ENCODE data around the gene FRMD4B.

The FRMD4B gene

DNA sequence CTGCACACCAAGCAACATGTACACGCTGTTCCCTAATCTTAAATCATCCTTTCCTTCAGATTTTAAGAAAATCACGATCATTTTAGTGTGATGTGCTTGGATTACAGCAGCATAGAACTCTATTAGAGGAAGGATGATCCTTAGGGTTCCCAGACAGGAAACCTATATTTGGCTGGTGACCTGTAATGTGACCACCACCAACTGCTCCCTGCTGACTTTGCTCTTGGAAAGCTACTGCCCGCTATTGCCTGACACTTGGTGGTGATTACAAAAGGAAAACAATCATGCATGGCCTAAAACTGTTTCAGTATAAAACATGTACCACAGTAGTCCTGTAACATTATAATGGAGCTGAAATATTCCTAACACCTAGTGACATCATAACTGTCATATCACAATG is 236.3 kb downstream of the FRMD4B start:
- no peaks in the 10 kb centered on the region for H3K9me3 Mint-ChIP-seq
- no peak overlapping the region for H3K4me3 Mint-ChIP-seq
- H3K4me1 Mint-ChIP-seq (ENCODE audit: low read depth): no peaks in the 10 kb centered on the region

DNA sequence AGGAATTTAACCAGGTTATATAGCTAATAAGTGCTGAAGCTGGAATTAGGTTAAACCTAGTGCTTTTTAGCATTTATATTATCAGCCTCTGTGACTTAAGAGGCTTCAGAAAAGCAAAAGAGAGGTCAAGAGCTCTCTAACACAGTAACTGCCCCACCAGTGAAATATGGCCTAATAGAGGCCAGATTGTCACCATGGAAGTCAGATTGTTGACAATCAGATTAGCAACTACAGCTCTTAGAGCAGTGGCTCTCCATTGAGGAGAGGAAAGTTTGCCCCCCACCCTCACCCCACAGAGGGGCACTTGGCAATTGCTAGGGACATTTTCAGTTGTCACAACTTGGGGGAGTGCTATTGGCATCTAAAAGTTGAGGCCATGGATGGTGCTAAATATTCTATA is 240.2 kb downstream of the FRMD4B start:
- peaks cover 21% of the 10 kb centered on the region for H3K27me3 Mint-ChIP-seq (ENCODE audit: low read depth)
- no peaks in the 10 kb centered on the region for H3K36me3 Mint-ChIP-seq (ENCODE audit: low read depth)
- no peaks in the 10 kb centered on the region for H3K9me3 Mint-ChIP-seq
- H3K4me1 Mint-ChIP-seq (ENCODE audit: low read depth): no peaks in the 10 kb centered on the region
- H3K4me3 Mint-ChIP-seq: no peak overlapping the region
- no peak overlapping the region for H3K27ac Mint-ChIP-seq

More for the DNA sequence above, 236.3 kb downstream of the FRMD4B start:
- H3K27me3 Mint-ChIP-seq (ENCODE audit: low read depth): peaks cover 17% of the 10 kb centered on the region
- H3K36me3 Mint-ChIP-seq (ENCODE audit: low read depth): no peaks in the 10 kb centered on the region
- H3K27ac Mint-ChIP-seq: no peak overlapping the region

DNA sequence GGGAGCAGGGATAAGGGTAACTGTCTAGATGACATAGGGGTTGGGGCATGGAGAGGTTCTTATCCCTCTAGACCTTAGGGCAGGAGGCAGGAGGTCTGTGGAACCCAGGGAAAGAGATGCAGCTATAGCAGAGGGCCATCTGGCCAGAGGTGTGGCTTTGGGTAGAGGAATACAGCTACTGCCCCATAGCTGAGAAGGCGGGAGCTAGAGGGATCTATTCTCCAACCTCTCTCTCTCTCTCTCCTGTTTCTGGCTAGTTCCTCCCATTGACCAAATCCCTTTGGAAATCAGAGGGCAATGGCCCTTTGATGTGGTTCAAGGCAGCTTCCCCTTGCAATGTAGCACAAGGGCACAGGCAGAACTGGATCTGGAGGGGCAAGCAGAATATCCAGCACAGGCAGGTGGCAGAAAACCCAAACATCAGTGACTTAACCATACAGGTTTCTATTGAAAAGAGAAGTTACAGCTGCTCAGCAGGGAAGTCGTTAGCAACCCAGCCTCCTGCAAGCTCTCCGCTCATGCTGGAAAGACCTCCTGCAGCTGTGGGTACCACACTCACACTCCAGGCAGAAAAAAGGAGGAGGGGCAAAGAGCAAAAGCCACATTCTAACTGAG is 241.2 kb downstream of the FRMD4B start:
- peaks cover 27% of the 10 kb centered on the region for H3K27me3 Mint-ChIP-seq (ENCODE audit: low read depth)
- no peaks in the 10 kb centered on the region for H3K4me1 Mint-ChIP-seq (ENCODE audit: low read depth)
- no peak overlapping the region for H3K4me3 Mint-ChIP-seq
- no peak overlapping the region for H3K27ac Mint-ChIP-seq
- H3K9me3 Mint-ChIP-seq: no peaks in the 10 kb centered on the region
- no peaks in the 10 kb centered on the region for H3K36me3 Mint-ChIP-seq (ENCODE audit: low read depth)

DNA sequence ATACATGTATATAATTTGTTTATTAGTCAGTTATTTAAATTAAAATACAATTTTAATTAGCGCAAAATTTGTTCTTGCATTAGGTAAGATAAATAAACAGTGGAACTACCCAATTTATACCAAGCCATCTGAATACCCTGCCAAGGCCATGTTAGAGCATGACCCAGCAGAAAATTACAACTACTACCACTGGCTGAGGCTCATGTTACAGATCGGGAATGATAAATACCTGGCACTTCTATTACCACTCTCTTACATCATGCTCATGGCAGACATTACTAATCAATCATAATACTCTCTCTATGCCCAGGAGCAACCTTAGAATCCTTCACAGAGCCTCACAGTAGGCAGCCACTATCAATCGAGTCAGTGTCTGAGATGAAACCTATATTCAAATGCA is 242.3 kb downstream of the FRMD4B start:
- H3K36me3 Mint-ChIP-seq (ENCODE audit: low read depth): no peaks in the 10 kb centered on the region
- H3K9me3 Mint-ChIP-seq: no peaks in the 10 kb centered on the region
- H3K4me1 Mint-ChIP-seq (ENCODE audit: low read depth): no peaks in the 10 kb centered on the region
- peaks cover 38% of the 10 kb centered on the region for H3K27me3 Mint-ChIP-seq (ENCODE audit: low read depth)
- H3K4me3 Mint-ChIP-seq: no peak overlapping the region
- H3K27ac Mint-ChIP-seq: no peak overlapping the region

DNA sequence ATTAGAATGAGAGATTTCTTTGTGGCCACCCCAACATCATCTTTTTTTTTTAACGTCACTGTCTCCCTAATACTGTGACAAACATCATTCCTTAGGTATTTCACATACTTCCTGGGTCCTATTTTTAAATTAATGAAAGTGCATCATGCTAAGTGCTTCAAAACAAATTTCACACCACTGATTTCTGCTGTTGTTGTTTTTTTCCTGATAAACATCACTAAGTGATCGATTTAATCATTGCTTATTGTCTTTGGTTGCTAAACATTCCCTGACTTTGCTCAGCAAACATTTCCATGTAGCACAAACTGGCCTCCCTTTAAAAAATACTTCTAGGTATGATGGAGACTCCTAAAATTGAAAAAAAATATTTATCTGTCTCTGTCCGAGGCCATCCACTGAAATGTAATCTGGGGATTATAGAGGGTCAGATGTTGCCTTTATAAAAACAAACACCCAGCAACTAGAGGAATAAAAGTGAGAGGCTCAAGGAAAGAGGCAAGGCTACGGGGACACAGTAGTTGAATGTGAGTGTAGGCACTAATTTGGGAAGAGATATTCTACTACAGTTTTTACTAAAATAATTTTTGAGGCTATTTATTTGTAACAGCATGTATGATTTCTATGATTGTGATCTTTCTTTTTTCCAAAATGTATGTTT is 243.0 kb downstream of the FRMD4B start:
- no peaks in the 10 kb centered on the region for H3K9me3 Mint-ChIP-seq
- H3K36me3 Mint-ChIP-seq (ENCODE audit: low read depth): no peaks in the 10 kb centered on the region
- no peaks in the 10 kb centered on the region for H3K4me1 Mint-ChIP-seq (ENCODE audit: low read depth)
- no peak overlapping the region for H3K27ac Mint-ChIP-seq
- peaks cover 42% of the 10 kb centered on the region for H3K27me3 Mint-ChIP-seq (ENCODE audit: low read depth)
- H3K4me3 Mint-ChIP-seq: no peak overlapping the region

DNA sequence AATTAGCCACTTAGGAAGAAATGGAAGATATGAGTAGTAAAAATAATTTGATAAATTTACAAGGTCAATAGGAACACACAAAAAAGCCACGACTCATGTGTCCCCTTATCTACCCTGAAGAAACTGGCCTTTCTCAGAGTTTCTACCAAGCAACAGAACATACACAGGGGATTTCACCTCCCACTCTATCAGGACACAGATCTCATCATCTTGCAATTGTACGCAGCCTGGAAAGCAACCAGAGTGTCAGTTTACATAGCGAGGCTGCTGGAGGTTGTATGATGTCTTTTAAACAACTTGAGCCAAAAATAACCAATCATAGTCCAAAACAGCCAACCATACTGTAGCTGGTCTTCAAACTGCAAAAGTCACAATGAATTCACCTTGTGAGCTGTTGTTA is 243.8 kb downstream of the FRMD4B start:
- Mint-ChIP-seq H3K36me3 (ENCODE audit: low read depth) (no peaks in the 10 kb centered on the region), H3K27ac (no peak overlapping the region), H3K27me3 (ENCODE audit: low read depth) (peaks cover 47% of the 10 kb centered on the region), H3K4me1 (ENCODE audit: low read depth) (no peaks in the 10 kb centered on the region), H3K4me3 (no peak overlapping the region), H3K9me3 (no peaks in the 10 kb centered on the region)

DNA sequence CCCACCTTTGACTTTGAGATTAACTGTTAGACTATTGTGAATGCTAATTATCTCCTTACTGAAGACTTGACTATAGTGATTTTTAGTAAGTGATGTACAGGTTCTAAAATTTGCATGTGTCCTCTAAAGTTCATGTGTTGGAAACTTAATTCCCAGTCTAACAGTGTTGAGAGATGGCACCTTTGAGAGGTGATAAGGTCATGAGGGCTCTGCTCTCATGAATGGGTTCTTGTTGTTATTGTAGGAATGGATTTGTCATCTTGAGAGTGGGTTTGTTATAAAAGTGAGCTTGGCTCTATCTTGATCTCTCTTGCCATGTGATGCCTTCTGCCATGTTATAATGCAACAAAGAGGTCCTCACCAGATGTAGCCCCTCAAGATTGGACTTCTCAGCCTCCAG is 244.6 kb downstream of the FRMD4B start:
- Mint-ChIP-seq H3K9me3 (no peaks in the 10 kb centered on the region), H3K27me3 (ENCODE audit: low read depth) (peaks cover 50% of the 10 kb centered on the region), H3K4me1 (ENCODE audit: low read depth) (no peaks in the 10 kb centered on the region), H3K4me3 (no peak overlapping the region), H3K36me3 (ENCODE audit: low read depth) (no peaks in the 10 kb centered on the region), H3K27ac (no peak overlapping the region)

DNA sequence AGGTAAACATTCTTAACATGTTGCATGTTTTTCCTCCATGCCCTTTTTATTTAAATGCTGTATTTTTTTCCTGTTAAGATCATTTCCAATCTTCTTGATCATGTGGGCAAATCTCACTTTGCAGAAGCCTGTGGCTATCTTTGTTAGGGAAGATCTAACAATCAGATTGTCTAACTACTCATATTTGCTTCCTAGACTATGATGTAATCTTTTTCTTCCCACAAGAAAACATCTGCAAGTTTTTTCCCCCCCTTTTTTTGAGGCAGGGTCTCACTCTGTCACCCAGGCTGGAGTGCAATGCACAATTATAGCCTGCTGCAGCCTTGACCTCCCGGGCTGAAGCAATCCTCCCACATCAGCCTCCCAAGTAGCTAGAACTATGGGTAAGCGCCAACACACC is 248.5 kb downstream of the FRMD4B start:
- H3K27me3 Mint-ChIP-seq (ENCODE audit: low read depth): peaks cover 47% of the 10 kb centered on the region
- no peak overlapping the region for H3K4me3 Mint-ChIP-seq
- H3K9me3 Mint-ChIP-seq: no peaks in the 10 kb centered on the region
- H3K36me3 Mint-ChIP-seq (ENCODE audit: low read depth): no peaks in the 10 kb centered on the region
- no peaks in the 10 kb centered on the region for H3K4me1 Mint-ChIP-seq (ENCODE audit: low read depth)
- no peak overlapping the region for H3K27ac Mint-ChIP-seq

DNA sequence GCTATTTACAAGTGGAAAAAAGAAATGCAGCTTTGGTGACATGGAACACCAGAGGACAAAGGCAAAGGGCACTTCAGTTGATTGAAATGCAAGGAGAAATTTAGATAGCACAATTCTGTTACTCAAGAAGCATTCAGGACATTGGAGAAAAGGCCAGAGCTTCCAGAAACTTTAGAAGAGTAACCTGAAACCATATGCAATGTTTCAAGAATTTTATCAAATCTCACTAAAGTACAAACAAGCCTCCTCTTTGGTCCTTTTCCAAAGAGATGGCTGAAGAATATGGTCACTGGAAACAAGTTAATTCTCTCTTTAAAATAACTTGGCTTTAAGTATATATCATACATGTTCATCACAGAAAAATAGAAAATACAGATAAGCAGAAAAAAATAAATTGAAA is 248.9 kb downstream of the FRMD4B start:
- H3K27me3 Mint-ChIP-seq (ENCODE audit: low read depth): peaks cover 46% of the 10 kb centered on the region
- no peak overlapping the region for H3K4me3 Mint-ChIP-seq
- H3K9me3 Mint-ChIP-seq: no peaks in the 10 kb centered on the region

DNA sequence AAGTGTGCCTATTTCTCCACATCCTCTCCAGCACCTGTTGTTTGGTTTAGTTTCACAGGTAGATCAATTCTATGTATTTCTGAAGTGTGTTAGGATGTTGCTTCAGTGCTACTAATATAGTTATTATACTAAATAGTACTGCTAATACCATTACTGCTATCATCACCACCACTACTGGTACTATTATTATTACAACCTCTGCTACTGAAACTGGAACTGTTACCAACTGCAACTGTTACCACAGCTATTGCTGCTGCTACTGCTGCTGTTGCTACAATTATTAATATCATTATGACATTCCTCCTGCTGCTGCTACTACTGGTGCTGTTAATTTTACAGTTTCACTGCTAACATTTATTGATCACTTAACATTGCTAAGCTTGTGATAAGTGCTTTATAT is 255.2 kb downstream of the FRMD4B start:
- H3K4me3 Mint-ChIP-seq: no peak overlapping the region
- H3K36me3 Mint-ChIP-seq (ENCODE audit: low read depth): no peaks in the 10 kb centered on the region
- no peak overlapping the region for H3K27ac Mint-ChIP-seq
- H3K27me3 Mint-ChIP-seq (ENCODE audit: low read depth): peaks cover 26% of the 10 kb centered on the region
- no peaks in the 10 kb centered on the region for H3K9me3 Mint-ChIP-seq
- H3K4me1 Mint-ChIP-seq (ENCODE audit: low read depth): no peaks in the 10 kb centered on the region

More for the DNA sequence above, 248.9 kb downstream of the FRMD4B start:
- Mint-ChIP-seq H3K4me1 (ENCODE audit: low read depth) (no peaks in the 10 kb centered on the region), H3K36me3 (ENCODE audit: low read depth) (no peaks in the 10 kb centered on the region), H3K27ac (no peak overlapping the region)

DNA sequence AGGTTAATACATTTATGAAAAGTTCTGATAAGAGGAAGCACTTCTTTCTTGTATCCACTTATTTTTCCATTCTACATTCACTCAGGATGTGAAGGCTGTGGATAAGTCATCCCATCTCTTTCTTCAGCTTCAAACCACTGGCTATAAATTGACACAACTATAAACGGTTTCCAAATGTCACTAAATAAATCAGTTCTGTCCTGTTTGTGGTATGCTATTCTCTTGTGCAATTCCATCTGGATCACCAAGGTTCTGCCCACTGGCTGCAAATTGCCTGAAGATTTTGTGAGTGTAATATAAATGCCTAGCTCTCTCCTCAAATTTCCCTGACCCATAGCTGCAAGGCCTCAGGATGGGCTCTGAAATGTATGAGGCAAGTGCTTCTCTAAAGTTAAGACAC is 256.4 kb downstream of the FRMD4B start:
- Mint-ChIP-seq H3K27me3 (ENCODE audit: low read depth) (peaks cover 21% of the 10 kb centered on the region), H3K9me3 (no peaks in the 10 kb centered on the region), H3K36me3 (ENCODE audit: low read depth) (no peaks in the 10 kb centered on the region), H3K27ac (no peak overlapping the region), H3K4me1 (ENCODE audit: low read depth) (no peaks in the 10 kb centered on the region), H3K4me3 (no peak overlapping the region)

DNA sequence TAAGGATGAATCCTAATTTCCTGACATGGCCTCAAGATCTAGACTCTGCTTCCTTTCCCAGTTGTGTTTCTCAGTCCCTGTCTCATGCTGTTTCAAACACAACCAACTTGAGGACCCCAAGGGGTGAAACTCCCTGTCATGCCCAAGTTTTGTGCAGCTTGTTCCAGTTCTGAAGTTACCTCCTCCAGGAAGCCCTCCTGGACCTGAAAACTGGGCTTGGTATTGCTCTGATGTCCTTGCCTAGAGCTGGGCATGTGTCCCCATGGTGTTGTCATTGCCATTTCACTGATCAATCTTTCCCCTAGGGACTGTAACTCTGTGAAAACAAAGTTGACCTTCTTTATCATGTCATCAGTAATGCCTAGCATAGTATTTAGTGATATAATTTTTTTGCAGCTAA is 257.4 kb downstream of the FRMD4B start:
- no peaks in the 10 kb centered on the region for H3K4me1 Mint-ChIP-seq (ENCODE audit: low read depth)
- H3K9me3 Mint-ChIP-seq: no peaks in the 10 kb centered on the region
- no peak overlapping the region for H3K27ac Mint-ChIP-seq
- no peak overlapping the region for H3K4me3 Mint-ChIP-seq
- H3K36me3 Mint-ChIP-seq (ENCODE audit: low read depth): no peaks in the 10 kb centered on the region
- H3K27me3 Mint-ChIP-seq (ENCODE audit: low read depth): peaks cover 21% of the 10 kb centered on the region

DNA sequence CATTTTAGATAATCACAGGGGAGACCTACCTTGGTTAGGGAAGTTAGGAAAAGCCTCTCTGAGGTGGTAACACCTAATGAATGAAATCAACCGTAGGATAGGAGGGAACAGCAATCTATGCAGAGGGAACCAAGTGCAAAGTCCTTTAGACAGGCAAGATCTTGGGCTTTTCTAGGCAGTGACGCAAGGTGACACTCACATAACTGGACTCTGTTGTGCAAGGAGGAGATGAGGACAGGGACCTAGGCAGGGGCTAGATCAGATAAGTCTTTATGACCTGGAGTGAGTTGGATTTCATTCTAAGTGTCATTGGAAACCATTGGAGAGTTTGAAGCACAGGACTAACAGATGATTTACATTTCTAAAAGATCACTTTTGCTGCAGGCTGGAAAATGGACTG is 258.9 kb downstream of the FRMD4B start:
- Mint-ChIP-seq H3K4me1 (ENCODE audit: low read depth) (no peaks in the 10 kb centered on the region), H3K27ac (no peak overlapping the region), H3K9me3 (no peaks in the 10 kb centered on the region), H3K36me3 (ENCODE audit: low read depth) (no peaks in the 10 kb centered on the region), H3K4me3 (no peak overlapping the region), H3K27me3 (ENCODE audit: low read depth) (peaks cover 20% of the 10 kb centered on the region)

DNA sequence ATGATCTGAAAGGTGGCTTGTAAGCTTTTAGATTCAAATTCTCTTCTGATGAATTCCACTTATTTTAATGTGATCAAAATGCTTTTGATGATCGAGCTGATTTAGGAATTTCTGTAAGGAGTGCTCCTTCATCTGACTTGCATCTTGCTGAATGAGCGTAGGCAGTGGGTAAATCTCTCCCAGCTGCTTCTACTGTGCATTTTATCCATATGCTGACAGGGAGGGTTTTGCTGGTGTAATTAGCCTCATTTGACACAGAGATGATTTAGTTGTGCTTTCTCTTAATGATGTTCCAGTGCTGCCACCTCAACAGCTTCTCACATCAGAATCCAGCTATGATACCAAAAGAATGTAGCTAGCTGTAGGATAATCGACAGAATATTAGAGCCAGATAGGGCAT is 259.7 kb downstream of the FRMD4B start:
- Mint-ChIP-seq H3K27ac (no peak overlapping the region), H3K4me3 (no peak overlapping the region), H3K9me3 (no peaks in the 10 kb centered on the region), H3K36me3 (ENCODE audit: low read depth) (no peaks in the 10 kb centered on the region), H3K27me3 (ENCODE audit: low read depth) (peaks cover 18% of the 10 kb centered on the region), H3K4me1 (ENCODE audit: low read depth) (no peaks in the 10 kb centered on the region)

DNA sequence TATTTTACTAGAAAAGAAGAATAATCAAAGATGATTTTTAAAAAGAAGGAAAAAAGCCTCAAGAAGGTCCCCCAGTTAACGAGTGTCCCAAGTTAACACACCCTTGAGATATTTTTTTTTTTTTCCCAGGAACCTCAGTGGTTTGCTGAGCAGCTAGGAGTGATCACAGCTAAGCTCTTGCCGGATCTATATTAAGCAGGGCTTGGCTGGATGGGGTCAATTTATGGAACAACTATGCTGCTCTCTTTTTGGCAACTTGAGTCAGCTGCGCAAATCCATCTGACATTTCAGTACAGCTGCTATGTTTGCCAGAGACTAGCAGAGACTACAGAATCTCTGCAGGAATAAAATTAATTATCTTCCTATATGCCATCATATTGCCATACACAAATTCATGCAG is 263.5 kb downstream of the FRMD4B start, which contains the start of gene LMOD3:
Gene LMOD3, minus strand, starts transcription at position 193 of the 400 bp plus-strand sequence. CDS start 209 bp downstream, outside the sequence.
- no peaks in the 10 kb centered on the region for H3K36me3 Mint-ChIP-seq (ENCODE audit: low read depth)
- no peaks in the 10 kb centered on the region for H3K9me3 Mint-ChIP-seq
- H3K27ac Mint-ChIP-seq: no peak within 1 kb of the TSS
- no peak within 1 kb of the TSS for H3K4me3 Mint-ChIP-seq
- peaks cover 12% of the 10 kb centered on the region for H3K27me3 Mint-ChIP-seq (ENCODE audit: low read depth)
- peaks cover 2% of the 10 kb centered on the region for H3K4me1 Mint-ChIP-seq (ENCODE audit: low read depth)

Data from T-helper 1 cell treated with Interleukin-12 subunit alpha and Interleukin-12 subunit beta and Interleukin-4 antibody, amounts not matched to agents 30 μg/mL and 1 μg/mL, for 36 hours (primary cell).